Measurements from ENCODE around the gene TNS3.

The TNS3 gene

DNA sequence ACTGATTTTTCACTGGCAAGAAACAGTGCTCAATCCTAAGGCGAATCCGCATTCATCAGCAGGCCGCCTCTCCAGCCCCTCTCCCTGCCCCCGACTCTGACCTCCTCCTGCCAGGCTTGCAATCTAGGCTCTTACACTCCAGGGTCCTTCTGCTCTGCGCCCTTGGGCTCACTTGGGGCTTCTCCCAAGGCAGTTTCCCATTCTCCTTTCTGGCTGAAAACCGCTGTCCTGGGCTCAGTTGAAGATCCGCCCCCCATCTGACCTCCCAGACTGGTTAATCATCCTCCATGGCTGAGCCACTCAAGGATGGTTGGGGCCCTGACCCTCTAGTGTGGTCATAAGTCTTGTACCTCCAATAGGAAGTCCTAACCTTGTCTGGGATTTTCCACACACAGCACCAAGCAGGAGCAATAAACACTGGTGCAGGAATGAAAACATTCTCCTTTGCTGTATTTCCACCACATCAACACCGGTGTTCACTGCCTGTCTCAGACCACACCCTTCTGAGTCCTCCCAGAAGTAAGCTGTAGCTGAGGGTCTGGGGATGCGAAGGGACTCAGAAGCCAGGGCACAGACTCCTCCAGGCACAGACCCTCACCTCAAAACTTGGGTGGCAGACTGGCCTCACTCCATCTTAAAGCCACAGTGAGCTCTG, 42.4 kb downstream of the TNS3 start:
- peak; percentile 50 for DNase-seq

DNA sequence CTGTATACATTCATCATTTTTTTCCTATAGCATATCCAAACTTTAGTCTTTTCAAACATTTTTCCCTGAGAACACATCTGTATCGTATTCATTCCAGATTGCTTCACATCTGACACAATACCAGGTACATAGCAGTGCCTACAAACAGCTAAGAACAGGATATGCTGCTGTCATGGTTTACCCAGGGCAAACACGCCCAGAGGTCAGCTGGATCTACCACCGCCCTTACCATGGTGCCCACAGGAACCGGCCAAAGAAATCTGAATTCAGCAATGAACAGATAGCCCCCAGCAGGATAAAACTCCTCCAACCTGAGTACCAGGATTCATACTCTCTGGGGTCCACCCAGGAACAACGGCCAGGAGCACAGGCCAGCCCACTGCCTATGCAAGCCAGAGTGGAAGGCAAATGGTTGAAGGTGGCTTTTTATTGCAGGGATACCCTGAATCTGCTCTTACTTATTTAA, 43.0 kb downstream of the TNS3 start:
- no peak for DNase-seq

DNA sequence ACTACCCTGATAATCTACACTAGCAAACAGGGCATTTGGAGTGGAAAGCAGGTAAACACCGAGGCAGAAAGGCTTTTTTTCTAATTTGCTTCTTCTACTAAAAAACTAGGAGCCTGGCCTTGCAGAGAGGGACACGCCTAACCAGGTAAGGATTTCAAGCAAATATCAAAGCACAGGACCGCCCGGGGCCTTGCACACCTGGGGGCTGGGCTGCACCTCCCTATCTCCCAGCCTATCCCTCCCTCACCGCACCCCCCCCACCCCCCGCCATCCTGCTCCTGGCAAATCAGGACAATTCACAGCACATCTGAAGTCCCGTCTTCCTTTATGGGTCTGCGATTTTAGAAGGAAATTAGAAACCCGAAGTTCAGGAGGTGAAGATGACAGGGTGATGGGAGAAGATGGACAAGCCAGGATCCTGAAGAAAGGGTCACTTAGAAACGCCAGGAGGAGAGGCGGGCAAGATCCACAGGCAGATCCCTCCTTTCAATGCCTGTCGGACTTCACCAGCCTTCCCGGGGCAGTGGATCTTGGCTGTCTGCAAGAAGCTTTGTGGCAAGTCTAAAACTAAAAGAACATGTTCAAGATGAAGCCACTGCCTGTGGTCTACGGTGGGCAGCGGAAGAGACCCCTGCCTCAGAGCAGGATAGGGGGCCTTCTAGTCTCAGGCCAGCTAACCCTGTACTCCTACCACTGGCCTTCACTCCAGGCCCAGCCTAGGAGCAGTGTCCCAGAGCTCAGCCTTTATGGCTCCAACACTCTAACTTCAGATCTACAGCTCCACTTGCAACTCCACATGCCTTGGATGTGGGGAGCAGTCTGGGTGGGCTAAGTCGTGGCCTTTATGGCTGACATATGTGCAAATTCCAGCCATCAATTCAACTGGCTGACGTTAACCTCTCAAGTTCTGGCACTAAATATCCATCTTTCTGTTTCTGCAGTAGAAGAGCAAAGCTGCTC, 43.9 kb downstream of the TNS3 start:
- DNase-seq = peak; percentile 83

DNA sequence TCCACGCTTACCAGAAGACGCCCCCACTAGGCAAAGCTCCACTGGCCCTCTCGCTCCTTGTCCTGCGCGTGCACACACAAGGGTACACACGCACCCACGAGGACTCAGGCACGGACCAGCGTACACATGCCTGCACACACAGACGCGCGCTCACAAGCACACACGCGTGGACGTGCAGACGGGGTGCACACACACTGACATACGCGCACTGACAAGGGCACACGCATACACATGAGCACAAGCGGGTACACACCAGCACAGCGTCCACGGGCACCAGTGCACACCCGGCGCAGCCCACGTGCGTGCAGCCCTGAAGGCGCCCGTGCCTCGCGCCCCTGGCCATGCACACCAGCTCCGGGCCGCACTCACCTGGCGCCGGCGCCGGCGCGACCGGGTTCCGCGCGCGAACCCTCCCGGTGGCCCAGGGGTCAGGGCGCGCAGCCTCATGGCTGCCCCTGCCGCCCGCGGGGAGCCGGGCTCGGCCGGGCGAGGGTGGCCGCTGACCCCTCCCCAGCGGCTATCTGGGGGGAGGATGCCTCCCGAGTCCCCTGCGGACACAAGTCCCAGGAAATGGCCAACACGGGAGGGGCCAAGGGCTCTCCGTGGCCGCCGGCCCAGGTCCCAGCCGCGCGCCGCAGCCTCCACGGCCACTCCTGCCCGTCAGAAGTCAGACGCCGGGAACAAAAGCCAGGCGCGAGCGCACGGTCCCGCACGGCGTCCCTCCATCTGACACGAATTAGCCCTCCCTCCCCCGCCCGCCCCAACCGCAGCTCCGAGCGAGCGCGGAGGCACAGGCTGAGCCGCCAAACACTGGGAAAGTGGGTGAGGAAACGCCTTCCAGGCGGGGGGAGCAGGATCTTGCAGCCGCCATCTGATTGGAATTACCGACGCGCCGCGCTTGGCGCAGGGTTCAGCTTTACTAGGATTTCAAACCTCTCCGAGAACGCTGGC, 45.0 kb downstream of the TNS3 start:
- peak; percentile 91 for DNase-seq

DNA sequence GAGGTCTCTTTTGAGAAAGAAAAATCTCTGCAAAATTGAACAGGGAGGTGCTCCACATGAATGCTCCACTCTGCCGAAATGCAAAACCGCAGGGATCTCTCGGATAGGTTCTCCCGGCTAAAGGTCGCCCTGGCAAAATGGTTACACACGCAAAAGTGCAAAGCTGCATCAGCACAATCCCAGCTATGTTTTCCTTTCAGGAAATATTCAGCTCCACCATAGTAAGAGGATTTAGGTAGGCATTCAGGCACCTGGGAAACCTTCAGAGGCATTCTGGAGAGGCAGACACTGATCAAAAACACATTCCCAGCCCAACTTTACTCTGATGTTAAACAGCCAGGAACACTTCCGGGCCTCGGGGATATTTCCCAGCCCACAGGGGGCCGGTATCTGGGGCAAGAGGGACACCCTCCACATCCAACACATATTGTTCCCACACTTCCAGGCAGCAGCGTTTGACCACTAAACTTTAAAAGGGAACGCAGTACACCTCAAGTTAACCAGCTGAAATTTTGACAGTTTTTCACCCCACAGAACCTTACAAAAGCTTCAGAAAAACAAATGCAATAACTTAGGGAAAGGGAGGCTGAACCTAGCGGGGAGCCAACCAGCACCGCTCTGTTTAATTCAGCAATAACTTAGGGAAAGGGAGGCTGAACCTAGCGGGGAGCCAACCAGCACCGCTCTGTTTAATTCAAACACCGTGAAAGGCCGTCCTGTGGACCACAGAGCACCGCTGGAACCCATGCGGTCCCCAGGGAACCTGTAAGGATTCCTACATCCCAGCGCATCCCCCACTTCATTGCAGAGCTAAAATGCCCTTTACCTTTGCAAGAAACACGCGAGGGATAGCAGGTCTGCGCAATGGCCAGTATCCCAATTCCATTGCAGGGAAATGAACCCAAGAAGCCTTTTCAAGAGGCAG, 45.9 kb downstream of the TNS3 start:
- no peak for DNase-seq

DNA sequence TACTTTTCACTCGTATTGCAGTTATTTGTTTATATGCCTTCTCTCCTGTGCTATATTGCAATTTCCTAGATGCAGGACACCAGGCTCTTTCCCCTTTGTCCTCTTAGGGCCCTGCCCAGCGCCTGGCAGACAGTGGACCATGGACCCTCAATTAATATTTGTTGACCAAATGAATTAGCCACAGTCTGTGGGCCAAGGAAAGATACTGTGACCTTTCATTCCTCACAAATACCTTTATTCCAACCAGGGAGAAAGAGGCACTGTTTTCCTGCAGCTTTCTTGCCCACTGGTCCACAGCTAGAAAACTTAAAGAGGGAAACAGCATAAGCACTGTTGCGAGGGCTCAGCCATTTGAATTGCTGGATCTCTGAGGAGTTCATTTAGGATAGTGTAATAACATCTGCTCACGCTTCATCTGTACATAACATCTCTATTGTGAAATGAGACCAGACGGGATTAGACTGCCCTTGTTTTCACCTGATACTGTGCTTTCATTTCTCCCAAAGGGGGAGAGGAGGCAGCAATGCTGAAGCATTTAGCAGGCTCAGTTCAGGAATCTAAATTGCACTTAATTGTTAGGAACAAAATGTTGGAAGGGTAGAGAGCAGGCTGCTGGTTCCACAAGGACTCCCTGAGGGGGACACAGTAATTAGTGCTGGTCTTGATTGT, 46.7 kb downstream of the TNS3 start:
- peak; percentile 59 for DNase-seq

DNA sequence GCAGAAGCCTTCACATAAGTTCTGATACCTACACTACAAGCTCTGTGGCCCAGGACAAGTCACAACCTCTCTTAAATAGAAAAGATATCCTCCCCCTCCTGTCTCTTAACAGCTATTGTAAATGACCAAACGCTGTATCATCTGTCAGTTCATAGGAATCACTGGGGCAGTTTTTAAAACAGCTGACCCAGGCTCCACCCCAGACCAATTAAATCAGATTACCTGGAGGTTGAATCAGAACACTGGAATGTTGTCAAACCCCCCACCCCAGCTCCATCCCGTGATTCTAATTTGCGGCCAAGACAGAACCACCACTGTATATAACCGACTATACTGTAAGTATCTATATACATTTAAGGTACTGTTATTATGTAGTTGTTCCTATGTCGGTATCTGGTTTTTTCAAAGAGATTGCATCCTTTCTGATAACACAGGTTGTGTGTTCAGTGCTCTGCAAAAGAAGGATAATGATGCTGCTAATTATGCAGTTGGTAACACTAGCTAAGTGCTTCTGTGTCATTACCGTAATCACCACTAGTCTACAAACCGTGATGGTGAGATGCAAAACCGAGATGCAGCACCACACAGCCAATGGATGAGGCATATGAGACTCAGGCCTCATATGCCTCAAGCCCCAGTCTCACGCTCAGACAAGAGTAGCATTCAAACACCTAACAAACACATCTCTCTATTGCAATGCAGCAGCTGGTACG, 47.4 kb downstream of the TNS3 start:
- peak; percentile 36 for DNase-seq

DNA sequence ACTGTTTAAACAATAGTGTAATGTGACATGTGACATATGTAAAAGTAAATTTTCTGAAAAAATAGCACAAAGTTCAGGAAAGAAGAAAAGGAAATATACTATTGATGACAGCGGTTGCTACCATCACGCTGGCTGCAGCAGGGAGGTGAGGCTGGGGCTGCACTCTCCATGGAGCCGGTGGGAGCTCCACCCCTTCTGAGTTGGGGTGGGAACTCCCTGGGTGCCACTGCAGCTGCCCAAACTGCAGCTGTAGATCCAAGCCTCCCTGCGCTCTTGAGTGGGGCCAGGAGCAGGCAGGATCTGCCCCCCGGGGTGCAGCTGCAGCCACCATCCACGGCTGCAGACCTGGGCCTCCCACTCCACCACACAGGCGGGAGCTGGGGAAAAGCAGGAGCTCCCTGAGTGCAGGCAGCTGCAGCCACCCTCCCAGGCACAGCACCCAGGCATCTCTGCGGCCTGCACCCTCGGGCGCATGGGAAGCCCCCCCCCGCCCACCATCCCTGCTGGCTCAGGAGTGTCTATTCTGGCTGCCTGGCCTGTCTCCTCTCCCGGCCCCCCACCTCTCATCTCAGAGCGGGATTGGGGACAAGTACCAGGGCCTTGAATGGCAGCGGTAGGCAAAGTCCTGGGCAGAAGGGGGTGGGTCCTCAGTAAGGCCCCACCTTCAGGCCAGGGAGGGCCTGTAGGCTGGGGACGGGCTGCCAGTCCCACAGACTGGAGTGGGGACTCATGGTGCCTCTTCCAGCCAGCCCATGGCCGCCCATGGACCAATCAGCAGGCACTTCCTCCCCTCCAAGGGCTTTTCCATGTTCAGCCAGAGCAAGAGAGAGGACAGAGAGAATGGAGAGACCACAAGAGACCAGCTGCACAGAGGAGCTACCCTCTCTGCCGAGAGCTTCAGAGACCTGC, 50.1 kb downstream of the TNS3 start:
- DNase-seq = no peak

DNA sequence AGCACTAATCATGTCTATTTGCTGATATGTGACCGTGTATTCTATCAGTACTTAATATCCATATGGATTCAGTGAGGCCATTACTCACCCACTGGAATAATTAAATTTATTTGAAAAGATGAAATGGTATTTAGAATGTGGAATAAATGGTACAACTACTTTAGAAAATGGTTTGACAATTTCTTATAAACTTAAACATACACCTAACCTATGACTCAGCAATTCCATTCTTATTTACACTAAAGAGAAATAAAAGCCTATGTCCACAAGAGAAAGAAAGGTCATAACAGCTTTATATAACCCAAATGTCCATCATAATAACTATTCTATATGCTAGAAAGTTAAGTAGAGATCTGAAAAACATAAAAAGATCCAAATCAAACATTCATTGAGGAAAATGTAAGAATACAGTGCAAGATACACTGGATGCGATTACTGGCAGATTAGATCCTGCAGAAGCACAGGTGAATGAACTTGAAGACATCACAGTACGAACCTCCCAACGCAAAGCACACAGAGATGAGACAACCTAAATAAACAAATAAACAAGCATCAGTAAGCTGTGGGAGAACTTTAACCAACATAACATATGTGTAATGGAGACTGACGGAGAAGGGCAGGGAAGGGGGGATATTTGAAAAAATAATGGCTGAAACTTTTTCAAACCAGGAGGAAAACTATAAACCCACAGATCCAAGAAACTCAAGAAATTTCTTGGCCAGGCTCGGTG, 51.9 kb downstream of the TNS3 start:
- no peak for DNase-seq

DNA sequence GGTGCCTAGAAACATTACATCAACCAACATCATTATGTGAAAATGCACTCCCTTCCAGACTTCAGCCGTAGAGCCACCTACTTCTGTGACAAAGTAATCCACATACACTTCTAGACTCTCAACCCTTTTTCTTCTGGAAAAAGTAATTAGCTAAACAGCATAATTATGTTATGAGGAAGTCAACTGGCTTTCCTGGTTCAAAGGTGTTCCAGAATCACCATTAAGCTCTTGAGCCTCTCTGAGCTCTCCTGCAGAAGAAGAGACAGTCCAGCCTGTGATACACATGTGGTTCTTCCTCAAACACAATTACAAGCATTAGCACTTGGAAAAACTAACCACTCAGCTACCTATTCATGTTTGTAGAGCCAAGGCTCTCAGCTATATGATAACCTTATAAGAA, 52.5 kb downstream of the TNS3 start:
- DNase-seq = no peak

DNA sequence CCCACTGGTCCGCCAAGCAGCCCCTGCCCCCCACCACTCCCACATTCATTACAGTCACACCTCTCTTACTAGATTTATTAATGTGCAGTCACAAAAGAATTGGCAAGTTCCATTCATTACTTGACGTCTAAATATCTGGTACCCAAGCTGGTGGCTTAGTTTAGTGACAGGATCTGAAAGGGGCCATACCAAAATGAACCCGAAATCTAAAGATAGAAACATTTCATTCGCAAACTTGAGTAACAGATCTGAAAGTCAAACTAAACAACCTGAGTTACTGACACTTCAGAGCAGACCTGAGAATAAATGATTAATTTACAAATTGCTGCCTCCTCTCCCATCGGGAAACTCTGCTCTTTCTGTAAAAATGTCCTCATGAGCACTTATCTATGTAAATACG, 53.4 kb downstream of the TNS3 start:
- no peak for DNase-seq

DNA sequence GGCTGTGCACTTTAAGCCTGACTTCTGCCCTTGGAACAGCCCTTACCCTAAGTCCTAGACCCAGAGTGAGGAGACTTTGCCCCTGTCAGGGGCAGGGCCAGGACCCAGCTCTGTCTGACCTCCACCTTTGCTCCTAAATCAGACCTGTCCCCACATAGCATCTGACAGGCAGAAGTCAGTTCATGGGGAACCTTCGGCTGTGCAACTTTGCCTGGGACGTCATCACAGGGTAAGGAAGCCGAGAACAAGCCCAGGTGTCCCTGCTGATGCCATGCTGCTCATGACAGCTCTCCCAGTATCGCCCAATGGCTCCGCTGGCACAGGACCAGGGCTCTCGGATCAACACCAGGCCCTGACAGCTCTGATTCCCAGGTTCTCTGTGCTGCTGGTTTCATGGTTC, 55.4 kb downstream of the TNS3 start:
- no peak for DNase-seq

DNA sequence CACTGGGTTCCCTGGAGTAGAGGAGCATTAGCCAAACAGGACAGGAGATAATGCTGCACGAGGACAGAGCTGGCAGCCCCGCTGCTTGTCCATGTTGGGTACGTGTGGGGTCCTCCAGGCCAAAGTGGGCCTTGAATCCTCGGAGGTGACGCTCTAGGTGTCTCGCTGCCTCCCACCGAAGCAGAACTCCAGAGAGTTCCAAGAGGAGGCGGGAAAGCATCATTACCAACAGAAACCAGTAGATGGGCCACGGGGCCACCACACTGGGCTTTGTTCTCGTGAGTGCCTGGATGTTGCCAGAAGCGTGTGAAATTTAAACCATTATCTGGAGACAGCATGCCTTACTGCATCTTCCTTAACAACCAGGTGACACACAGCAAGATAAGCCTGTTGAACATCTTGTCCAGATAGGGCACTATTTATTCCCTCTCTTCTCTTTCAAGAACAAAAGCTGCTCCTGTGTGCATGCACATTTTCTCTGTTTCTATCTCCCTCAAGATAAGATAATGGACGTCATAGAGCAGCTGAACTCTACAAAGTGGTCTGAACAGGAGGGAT, 56.8 kb downstream of the TNS3 start:
- DNase-seq = no peak

DNA sequence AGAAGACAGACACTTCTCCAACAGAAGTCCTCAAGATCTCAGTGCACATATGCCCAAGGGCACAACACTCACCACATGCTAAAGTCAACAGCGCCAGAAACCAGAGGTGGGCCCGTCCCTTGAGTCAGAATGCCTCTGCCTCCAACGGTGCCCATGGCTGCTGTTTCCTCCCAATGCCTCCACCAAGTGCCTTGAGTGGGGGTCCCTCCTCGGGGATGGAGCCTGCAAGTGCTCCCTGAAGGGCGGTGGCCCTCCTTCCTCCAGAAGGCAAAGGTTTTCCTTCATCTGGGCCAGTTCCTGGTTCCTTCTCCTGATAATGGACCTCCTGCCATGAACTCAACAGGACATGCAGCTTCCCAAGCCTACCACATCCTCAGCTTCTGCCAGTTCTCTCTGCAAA, 58.5 kb downstream of the TNS3 start:
- no peak for DNase-seq

DNA sequence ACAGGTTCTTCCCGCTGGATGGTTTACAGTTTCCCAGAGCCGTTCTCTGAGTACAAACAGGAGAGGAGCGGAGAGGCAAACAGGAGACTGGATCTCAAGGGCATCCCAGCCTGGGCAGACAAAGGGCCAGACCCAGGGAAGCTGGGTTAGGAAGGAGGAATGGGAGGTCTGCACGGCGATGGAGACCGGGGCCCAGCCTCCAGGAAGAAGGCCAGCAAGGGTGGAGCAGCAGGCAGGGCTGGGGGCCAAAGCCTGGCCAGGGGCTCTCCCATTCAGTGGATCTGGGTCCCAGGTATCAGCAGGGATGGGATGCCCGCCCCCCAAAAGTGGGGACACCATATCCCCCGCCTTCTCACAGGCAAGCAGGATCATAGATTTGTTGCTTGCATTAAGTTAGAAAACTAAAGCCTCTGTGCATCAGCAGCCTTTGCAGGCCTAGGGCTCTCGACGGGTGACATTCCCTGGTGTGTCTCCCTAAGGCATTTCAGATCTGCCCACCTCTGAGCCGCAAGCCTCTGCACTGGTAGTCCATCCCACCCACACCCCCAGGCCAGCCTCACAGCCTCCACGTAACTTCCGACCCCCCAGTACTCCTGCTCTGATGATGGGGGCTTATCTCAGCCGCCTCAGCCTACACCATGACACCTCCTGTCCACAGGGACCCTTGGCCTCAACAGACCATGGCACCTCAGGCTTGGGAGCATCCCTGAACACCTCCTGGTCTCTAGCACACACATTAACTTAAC, 59.9 kb downstream of the TNS3 start:
- no peak for DNase-seq

DNA sequence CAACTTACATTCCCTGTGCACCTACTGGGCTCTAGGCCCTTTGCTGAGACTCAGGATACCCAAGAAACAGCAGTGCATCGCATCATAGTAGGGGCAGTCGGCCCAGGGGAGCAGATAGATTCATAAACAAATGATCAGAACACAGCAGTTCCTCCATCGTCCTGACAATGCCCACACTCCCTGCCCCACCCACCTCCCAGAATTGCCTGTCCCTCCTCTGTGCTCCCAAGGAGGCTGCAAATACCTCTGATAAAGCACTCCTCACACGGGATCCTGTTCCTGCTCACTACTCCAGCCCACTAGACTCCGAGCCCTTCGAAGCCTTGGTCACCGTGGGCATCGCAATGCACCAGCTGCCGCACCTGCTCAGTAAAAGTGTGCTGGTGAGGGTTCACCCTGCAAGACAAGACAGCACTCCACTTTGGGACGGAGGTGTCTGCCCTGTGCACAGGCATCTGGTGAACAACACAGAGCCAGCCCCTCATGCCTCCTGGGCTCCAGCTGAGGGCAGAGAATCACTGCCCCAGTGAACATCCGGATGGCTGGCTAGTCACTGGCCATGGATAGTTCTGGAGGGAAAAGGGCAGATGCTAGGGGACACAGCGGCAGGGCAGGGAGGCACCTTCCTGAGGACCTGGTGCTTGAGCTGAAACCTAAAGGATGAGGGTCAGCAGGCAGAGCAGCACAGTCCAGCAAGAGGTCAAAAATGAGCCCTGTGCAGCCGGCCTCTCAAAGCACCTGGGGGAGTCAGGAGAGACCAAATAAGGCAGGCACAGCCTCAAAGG, 60.7 kb downstream of the TNS3 start:
- DNase-seq = no peak

DNA sequence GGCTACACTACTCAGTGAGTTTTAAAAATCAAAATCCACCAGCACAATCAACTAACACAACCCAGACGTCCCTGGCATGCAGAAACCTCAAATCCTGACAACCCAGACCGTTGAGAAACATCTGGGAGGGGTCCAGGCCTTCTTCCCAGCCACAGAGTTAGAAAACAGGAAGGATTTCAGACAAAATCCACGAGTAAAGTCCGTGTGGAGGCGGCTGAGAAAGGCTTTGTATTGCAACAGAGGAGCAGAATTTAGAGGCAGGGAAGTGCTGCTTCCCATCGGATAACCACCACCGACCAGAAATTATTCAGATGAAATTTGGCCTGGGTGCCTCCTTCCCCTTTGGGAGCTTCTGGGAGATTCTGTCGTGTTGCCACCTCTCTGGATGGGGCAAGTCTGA, 61.5 kb downstream of the TNS3 start:
- peak; percentile 97 for DNase-seq
